HG02943 (cell line): ENCODE data around the gene KNDC1.

ENCODE experiments used
- ATAC-seq: cut with Tn5 transposase; IDR thresholded peaks from one replicate; pipeline ENCODE4 v1.9.1; 2021; ENCODE audit warnings: mild to moderate bottlenecking, low read depth, moderate library complexity; ENCODE audit not compliant: unreplicated experiment

Gene KNDC1

DNA sequence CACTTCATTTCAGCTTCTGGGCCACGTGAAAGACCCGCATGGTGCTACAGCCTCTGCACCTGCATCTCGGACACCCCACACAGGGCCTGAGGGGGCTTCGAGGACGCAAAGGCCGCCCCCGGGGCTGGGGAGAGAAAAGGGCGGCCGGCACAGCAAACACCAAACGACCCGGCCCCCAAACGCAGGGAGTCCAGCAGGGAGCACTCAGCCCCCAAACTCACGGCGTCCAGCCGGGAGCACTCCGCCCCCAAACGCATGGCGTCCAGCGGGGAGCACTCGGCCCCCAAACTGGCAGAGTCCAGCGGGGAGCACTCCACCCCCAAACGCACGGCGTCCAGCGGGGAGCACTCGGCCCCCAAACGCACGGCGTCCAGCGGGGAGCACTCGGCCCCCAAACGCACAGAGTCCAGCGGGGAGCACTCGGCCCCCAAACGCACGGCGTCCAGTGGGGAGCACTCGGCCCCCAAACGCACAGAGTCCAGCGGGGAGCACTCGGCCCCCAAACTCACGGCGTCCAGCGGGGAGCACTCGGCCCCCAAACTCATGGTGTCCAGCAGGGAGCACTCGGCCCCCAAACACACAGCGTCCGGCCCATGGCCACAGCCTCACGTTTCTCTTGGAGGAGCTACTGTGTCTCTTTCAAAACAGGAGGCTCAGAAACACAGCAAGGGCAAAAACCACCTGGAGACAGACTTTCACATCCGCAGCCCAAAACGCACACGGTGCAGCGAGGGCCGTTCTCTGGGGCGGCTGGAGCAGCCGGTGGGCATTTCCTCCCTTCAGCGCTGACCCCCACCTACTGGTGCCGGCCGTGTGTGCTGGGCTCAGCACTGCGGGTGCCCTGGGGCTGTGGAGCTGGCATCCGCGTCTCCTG, 43.0 kb downstream of the KNDC1 start:
- ATAC-seq, result no peak

DNA sequence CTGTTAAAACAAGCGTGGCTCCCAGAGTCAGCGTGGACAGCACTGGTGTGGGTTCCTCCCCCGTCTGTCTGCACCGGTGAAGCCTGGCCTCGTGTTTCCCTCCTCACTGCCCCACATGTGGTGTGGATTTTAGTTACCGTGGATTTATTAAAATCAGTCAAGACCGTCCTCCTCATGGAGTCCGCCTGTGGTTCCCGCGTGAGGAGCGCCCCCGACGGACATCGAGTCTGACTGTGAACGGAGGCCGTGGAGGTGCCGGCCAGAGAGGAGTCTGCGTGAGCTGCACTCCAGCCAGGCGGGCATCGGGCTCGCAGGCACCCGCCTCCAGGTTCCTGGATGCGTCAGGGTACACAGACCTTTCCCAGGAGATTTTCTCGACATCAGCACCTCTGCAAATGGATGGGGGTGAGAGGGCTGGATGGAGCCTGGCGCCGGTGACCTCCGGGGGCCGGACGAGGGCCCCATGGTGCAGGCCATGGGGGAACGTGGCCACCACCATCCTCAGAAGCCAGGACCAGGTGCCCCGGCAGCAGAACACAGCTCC, 43.7 kb downstream of the KNDC1 start:
- no peak for ATAC-seq

DNA sequence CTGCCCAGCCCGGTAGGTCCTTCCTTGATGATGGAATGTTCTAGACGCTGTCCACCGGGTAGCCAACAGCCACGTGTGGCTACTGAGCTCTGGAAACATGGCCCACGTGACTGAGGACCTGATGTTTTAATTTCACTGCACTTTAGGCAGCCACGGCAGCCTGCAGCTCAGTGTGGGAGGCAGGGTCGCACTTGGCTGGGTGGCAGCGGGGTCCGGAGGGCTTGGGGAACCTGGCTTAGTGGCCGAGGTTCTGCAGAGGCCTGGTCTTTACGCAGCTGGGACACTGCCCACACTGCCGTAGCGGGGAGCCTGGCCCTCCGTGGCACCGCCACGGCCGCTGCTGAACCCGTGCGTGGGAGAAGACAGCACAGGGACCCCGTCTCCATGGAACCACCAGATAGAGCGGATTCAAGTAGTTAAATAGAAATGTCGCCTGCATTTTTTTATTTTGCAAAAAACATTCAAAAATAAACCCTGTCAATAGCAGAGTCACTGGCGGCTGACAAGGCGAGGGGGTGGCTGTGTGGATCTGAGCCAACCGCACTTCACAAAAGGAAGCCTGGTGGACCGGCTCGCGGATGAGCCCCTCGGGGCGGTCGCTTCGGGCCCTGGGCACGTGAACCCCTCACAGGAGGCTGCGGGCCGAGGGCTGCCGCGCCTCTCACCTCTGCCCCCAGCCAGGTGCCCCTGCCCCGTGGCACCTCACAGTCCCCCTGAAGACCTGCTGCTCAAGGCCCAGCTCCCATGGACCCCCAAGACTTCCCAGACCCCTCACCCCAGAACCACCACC, 44.4 kb downstream of the KNDC1 start:
- no peak for ATAC-seq

DNA sequence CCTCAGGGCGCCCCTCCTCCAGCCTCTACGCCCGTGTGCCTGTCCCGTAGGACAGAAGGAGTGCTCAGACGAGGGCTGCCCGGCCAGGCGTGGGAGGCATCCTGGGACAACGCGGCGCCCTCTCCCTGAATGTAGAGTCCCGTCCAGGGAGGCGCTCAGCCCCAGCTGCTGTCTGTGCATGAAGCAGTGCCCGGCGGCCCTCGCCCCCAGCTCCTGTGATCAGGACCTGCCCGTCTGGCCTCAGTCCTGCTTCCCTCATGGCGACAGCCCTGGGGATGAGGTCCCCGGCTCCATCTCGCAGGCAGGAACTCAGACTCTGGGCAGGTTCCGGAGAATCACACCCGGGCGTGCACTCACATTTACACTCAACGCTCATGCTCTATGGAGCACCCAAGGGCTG, 45.1 kb downstream of the KNDC1 start:
- ATAC-seq, result no peak

DNA sequence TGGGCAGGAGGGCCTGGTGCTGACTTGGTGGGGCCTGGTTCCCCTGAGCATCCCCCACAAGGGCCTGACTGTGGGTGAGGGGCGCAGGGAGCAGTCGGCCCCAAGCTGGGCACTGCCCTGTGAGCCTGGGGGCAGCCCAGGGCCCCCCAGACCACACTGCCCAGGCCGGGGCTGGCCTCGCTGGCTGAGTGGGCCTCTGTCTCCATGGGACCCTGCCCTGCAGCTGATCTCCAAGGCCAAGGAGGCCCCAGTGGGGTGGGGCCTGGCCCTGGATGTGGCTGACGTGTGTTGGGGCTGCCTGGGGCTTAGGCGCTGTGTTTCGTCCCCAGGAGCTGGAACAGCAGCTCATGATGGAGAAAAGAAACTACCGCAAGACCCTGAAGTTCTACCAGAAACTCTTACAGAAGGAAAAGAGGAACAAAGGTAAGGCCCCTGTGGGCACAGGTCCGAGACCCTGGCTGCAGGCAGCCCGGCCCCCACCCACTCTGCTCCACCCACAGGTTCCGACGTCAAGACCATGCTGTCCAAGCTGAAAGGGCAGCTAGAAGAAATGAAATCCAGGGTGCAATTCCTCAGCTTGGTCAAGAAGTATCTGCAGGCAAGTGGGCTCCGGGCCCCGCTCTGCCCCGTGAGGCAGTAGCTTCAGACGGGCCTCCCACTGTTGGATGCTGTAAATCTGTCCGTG, 46.5 kb downstream of the KNDC1 start:
- ATAC-seq, result no peak

DNA sequence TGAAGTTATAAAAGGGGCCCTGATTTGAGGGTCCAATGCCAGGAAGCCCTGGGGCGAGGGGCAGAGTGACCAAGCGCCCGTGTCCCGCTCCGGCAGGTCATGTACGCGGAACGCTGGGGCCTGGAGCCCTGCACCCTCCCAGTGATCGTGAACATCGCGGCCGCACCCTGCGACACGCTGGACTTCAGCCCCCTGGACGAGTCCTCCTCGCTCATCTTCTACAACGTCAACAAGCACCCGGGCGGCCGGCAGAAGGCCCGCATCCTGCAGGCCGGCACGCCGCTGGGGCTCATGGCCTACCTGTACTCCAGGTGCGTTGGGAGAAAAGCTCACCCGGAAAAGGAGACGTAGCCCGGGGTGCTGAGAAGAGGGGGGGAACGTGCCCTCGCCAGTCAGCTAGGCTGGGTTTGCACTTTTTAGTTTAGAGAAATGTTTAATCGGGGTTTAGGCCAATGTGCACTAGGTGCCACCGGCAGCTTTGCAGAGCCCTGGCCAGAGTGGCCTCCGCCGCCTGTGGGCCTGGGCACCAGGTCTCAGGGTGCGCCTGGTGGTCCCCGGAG, 47.1 kb downstream of the KNDC1 start:
- ATAC-seq, result no peak

DNA sequence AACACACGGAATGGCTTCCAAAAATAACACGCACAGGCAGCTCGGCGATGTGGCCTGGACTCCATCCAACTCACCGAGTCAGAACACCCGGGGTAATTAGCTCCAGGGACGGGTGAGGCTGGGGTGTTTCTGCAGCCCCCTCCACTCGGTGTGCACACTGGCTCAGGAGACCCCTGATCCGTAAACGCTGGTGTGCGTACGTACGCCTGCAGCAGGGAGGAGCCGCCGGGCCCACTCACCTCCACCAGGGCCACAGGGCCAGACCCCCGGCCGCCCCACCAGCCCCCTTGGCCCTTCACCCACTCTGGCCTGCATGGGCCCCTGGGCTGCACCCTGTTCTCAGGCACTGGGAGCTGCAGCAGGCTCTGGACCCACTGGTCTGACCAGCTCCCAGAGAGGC, 47.6 kb downstream of the KNDC1 start:
- no peak for ATAC-seq

DNA sequence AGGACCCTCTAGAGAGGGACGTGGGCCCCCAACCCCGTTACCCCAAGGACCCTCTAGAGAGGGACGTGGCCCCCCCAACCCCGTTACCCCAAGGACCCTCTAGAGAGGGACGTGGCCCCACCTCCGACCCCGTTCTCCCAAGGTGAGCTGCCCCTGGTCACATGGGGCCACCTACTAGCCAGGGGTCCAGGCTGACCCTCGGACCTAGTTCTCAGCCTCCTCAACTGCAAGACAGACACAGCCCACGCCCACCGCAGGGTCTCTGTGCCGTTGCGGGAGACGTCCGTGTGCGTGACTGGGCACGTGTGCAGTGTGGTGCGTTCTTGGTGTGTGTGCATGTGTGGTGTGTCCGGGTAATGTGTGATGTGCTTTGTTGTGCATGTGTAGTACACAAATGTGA, 48.4 kb downstream of the KNDC1 start:
- ATAC-seq, result no peak

DNA sequence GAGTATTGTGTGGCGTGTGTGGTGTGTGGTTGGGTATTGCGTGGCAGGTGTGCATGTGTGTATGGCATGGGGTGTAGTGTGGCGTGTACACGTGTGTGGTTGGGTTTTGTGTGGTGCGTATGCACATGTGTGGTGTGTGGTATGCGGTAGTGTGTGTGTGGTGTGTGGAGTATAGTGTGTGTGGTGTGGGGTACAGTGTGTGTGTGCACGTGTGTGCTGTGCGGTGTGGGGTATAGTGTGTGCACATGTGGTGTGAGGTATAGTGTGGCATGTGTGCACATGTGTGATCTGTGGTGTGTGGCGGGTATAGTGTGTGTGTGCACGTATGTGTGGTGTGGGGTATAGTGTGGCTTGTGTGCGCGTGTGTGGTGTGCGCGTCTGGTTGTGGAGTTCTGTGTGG, 49.1 kb downstream of the KNDC1 start:
- ATAC-seq, result no peak

DNA sequence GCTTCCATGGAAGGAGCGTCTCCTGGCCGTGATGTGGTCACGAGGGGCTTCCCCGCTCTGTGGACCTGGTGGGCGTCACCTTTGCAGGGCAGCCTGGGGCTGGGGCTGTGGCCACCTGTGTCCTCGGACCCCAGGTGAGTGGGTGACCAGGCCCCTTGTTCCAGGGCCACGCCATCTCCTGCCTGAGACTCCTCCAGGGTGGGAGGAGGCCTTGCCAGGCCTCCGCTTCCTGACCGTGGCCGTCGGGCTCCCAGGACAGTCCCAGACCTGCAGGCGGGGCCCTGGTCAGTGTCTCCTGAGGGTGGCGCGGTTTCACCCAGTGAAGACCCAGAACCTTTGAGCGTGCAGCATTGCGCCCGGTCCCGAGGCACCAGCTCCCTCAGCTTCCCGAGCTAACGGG, 49.6 kb downstream of the KNDC1 start:
- no peak for ATAC-seq

DNA sequence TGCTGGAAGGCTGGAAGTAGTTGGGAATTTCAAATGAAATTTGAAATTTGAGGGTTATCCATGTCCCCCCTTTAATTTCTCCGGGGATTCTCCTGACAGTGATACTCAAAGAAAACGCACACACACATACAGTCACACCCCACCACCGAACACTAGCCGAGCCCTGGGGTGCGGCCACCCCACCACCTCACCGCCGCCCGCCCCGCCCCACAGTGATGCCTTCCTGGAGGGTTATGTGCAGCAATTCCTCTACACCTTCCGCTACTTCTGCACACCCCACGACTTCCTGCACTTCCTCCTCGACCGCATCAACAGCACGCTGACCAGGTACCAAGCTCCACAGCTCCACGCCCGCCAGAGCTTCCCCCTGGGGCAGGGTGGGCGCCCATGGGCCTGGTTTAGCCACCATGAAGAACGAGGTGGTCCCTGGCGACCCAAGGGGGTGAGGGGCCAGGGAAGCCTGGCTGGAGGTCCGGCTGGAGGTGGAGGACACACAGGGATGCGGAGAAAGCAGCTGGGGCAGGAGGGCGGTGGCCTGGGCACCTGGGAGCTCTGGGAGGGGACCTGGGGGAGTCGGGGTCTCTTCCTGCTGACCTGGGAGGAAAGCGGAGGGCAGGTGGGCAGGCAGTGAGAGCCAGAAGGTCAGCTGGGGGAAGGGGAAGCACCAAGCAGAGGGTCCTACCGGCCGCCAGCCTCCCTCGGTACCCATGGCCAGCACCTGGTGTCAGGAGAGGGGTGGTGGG, 50.5 kb downstream of the KNDC1 start:
- ATAC-seq, result no peak

DNA sequence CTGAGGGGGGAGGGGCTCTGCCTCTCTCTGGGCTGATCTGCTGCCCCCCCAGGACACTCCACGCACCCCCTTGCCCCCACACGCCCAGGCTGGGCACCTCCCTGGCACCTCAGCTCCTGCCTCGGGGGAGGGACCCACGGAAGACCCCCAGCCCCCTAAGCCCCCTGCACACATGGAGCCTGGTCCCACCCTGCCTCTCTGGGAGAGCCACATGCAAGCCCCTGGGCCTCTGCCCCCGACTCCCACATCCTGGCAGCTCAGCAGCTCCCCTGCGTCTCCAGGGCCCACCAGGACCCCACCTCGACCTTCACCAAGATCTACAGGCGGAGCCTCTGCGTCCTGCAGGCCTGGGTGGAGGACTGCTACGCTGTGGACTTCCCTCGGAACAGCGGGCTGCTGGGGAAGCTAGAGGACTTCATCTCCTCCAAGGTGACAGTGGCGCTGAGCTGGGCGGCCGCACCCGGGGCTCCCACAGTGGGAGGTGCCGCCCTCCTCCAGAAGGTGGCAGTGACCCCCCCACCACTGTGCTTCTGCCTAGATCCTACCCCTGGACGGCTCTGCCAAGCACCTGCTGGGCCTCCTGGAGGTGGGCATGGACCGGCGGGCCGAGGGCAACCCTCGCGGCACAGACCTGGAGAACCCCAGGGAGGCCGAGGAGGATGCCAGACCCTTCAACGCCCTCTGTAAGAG, 51.3 kb downstream of the KNDC1 start:
- ATAC-seq, result no peak

DNA sequence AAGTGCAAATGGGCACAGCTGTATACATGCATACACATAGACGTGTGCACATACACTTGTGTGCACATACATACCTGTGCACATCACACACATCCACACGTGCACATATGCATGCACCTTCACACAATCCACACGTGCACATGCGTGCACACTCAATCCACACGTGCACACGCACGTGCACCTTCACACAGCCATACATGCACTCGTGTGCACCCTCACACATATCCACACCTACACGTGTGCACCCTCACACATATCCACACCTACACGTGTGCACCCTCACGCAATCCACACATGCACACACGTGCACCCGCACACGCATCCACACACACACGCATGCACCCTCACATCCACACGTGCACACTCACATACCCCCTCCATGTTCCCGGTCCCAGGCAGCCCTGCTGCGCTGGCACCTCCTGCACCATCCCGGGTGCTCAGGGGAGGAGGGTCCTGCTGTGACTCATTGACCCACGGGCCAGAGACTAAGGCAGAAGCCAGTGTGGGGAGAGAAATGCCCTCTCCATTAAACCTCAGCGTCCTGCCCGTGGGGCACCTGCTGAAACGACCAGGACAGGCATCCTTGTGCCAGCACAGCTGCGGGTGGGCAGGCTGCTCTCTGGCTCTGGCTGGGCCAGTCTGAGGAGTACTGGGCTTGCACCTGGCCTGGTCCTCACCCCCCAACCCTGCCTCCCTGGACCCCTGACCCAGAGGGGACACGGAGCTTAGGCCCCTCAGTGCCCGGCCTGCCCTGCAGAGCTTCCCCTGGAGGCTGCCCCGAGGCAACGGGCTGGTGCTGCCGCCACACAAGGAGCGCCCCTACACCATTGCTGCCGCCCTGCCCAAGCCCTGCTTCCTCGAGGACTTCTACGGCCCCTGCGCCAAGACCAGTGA, 52.2 kb downstream of the KNDC1 start:
- ATAC-seq, result no peak

DNA sequence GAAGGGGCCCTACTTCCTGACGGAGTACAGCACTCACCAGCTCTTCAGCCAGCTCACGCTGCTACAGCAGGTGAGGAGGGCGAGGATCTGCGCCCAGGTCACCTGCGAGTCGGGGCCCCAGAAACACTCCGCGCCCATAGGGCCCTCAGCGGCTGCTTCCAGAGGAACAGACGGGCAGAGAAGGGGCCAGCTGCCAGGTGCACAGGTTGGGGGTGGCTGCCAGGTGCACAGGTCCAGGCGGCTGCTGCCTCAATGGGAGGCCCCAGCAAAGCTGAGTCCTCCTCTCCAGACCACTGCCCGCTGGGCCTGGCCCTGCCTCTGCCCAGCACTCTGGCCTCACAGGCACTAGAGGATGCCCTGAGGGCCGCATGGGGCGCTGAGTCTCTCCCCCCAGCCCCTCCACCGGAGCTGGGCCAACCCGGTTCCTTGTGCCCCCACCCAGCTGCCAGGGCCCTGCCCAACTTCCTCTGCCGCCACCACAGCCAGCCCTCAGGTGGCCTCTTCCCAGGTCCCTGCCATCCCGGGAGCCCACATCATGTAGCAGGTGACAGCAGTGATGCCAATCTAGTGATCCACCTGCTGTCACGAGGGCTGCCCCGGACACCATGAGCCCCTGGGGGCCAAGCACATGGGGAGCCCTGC, 53.0 kb downstream of the KNDC1 start:
- no peak for ATAC-seq

DNA sequence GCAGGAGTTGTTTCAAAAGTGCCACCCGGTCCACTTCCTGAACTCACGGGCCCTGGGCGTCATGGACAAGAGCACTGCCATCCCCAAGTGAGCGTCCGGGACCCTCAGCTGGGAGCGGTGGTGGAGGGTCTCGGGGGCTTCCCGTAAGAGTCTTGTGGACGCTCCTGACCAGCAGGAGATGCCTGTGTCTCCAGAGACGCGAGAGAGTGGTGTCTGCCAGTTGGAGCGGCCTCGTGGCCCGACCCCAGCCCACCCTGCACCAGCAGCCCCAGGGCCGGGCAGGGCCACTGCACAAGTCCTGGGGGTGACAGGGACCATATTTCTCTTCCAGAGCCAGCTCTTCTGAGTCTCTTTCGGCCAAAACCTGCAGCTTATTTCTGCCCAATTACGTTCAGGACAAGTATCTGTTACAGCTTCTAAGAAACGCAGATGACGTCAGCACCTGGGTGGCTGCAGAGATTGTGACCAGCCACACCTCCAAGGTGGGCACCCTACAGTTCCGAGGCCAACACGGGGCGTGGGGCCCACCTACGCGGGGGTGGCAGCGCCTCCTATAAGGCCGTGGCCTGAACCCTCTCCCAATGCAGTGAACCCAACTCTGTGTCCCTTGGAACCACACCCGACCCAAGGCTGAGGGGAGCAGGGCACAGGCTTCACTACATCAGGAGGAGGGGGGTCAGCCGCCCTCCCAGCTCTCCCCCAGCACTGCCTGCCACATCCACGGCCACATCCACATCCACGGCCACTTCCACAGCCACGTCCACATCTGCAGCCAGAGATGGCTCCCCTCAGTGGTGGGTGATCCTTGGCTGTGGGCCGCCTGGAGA, 53.8 kb downstream of the KNDC1 start:
- no peak for ATAC-seq

DNA sequence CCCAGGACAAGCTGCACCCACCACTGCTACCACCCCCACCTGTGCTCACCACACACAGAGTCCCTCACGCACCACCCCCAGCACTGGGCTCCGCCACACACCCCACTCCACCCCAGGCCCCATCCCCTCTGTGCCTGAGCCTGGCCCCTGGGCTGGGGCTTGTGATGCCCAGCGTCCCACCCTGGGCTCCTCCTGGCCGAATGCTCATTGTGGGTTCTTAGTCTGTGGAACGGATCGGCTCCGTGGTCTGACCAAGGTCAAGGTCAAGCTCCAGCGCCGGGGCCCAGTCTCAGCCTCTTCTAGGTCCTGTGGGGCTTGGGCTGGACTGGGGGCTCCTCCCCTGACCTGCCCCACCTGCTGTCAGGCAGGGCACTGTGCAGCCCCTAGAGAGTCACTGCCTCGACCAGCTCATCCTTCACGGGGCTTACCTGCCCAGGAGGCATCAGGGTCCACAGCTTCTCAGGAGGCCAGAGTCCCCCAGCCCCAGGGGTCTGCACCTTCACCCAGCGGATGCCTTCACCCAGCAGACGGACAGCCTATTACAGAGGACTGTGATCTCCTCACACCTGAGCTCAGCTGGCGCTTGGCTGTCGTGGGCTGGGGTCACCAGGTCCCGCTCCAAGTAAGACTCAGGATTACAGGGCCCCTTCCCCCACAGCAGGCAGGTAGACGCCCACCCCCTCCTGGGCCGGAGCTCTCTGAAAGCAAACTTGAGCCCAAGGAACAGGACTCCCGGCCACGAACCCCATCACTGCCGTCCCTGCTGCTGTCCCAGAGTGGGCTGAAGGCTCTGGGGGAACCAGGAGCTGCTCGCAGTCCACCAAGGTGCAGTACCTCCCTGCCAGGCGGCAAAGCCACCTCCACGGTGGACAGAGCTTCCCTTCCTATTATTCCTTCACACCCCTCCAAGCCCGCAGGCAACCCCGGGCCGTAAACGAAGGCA, 54.7 kb downstream of the KNDC1 start:
- ATAC-seq, result no peak
